Right ventricle myocardium superior (tissue), 1 donor: ENCODE measurements around the gene CNPY1. TPM values are rescaled to one million over a fixed set of nuclear protein-coding genes. Genes with fewer than 3 reads are reported as not detected.

Experiments
- ATAC-seq: fragments of 200-7000 bp; cut with Tn5 transposase; one replicate; pipeline ENCODE4 v1.9.1; 2020; ENCODE audit warnings: mild to moderate bottlenecking; ENCODE audit not compliant: poor library complexity
- DNase-seq: peaks from one replicate; pipeline ENCODE4 v3.0.0-alpha.2; 2020
- intact Hi-C: fragments of 100-400 bp; cut with DNase I; formaldehyde crosslinking; loops from one replicate; pipeline ENCODE4 v1.11.2; 2022
- total RNA-seq: library from RNA; stranded (reverse); fragmentation: NEBNext Ultra II Directional; extraction: Animal tissue kit (Norgen Biotek cat#: 25700); gene quantifications from one replicate; pipeline ENCODE4 v1.2.1, GENCODE V29; 2021
- donor health status: DM: no; HTN: yes; CAD: no; lungs with severe emphysema.

Gene CNPY1
- total RNA-seq, 1 donor from 2014 or later: not detected

DNA sequence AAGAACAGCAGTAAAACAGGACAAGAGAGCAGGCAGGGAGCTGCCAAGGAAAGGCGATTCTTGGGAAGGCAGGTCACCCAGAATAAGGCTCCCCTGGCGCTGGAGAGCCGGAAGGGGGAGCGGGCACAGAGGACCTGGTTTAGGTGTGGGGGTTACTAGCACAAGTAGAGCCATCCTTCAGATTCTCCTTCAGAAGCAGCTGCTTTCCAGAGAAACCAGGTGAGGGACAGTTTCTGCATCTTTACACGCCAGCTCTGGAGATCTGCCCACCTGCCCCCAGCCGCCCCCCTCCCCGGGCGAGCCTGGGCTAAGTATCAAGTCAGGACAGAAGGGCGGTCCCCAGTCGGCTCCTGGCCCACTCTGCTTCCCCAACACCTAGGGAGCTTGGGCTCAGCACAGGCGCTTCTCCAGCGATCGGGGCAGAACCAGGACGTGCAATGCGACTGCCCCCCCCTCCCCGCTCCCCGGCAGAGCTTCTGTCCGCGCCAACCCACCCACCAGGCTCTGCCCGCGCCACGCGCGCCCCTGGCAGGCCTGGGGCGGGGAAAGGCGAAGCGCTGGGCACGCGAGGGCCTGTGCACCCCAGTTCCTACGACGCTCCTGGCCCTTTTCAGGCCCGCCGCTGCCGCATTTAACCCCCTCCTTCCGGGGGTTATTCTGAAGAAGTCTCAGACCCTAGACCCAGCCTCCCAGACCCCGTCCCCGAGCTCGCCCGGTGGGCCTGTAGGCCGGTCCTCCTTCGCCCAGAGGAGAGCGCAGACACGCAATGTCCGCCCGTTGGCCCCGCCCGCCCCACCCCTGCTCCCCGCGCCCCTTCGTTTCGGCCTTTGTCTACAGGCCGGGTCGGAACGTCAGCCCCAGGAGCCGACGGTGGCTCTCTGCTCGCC lies 92.8 kb downstream of the CNPY1 start:
- DNase-seq: no peak
- ATAC-seq: no peak
- intact Hi-C loops: no loop called here

DNA sequence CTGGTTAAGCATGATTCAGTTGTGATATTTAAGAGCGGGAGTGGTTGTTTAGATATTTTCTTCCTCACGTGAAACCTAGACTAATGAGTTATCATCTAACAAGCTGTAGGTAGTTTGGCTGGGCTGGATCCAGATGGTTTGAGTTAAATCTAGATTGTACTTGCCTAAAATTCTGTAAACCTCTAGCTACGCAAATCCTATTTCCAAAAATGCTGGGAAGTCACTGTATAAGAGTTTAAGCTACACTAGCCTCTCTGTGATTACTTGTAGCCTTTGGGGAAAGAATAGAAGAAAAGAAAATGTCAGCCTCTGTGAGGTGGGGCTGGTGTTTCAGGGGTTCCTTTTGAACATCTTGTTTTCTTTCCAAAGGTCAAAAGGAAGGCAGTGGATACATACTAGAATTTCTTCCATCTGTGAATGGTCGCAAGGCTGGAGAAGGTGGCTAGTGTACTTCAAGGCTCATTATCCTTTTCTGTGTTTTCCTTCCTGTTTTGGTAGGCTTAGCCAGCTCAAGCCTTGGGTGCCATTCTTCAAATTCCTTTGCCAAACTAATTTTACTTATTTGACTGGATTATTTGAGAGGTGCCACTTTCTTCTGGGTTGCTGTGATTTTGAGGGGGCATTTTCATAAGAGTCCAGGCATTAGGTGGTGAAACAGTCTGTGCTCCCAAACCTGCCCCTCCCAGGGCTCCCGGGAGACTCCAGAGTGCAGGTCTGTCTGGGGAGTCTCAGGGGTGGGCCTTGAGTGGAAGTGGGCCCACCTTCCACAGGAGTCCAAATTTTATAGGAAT lies 93.7 kb downstream of the CNPY1 start:
- no peak for ATAC-seq
- no peak for DNase-seq
- intact Hi-C loops: no loop called here

DNA sequence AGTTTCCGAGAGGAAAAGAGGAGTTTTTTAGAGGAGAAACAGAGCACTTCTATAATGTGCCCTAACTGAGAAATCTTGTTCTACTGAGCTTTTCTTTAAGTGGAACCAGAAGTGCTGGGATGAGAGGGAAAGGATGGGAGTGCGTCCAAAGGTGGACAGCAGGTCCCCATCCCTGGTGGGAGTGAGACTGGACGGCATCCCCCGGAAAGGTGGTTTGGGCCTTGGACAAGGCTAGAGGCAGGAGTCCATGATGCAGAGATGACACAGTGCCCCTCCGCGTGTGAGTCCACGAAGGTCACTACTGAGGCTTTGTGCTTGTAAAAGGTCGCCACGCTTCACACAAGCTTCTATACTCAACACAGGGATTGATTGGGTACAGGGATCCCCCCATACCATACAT lies 94.5 kb downstream of the CNPY1 start:
- ATAC-seq: no peak
- intact Hi-C loops: no loop called here

More for the DNA sequence above, 94.5 kb downstream of the CNPY1 start:
- DNase-seq: no peak

Other genes starting within 250 kb of the CNPY1 start
- gene INSIG1, start 248.7 kb downstream of the CNPY1 start, total RNA-seq: 6.9 TPM
- gene EN2, start 88.4 kb downstream of the CNPY1 start, total RNA-seq: 0.11 TPM
- gene RBM33, start 98.1 kb upstream of the CNPY1 start, total RNA-seq: 32.8 TPM